WTC11 (cell line): ENCODE results near the gene GPC6. TPM values are rescaled to one million over a fixed set of nuclear protein-coding genes. Genes with fewer than 3 reads are reported as not detected.

Experiments used
- ATAC-seq: fragments of 200-7000 bp; cut with Tn5 transposase; 2 replicates; pipeline ENCODE4 v1.10.0; 2021; ENCODE audit warnings: mild to moderate bottlenecking, moderate library complexity
- CTCF ChIA-PET: fragments of 300-600 bp; sonication (Branson Sonifier 250); formaldehyde crosslinking; loops from one replicate; lab custom pipeline; 2021; ENCODE audit warnings: antibody characterized with exemption; lab: Charles Lee
- POLR2A ChIA-PET: fragments of 350-600 bp; sonication (Branson Sonifier 250); formaldehyde crosslinking; loops from one replicate; lab custom pipeline; 2021; ENCODE audit warnings: antibody characterized with exemption; lab: Charles Lee
- DNase-seq: peaks from one replicate; pipeline ENCODE4 v3.0.0; 2021; ENCODE audit warnings: low spot score
- H3K27ac Mint-ChIP-seq: 2 replicates; pipeline ENCODE4 v1.8.0; 2021; ENCODE audit warnings: mixed read lengths
- H3K27me3 Mint-ChIP-seq: 2 replicates; pipeline ENCODE4 v1.8.0; 2021; ENCODE audit warnings: low read depth, mild to moderate bottlenecking, moderate library complexity, mixed read lengths
- H3K36me3 Mint-ChIP-seq: 2 replicates; pipeline ENCODE4 v1.8.0; 2021; ENCODE audit warnings: mixed read lengths
- H3K4me1 Mint-ChIP-seq: 2 replicates; pipeline ENCODE4 v1.8.0; 2022; ENCODE audit warnings: mixed read lengths
- H3K4me3 Mint-ChIP-seq: 2 replicates; pipeline ENCODE4 v1.8.0; 2021; ENCODE audit warnings: mild to moderate bottlenecking, moderate library complexity, mixed read lengths
- H3K9me3 Mint-ChIP-seq: 2 replicates; pipeline ENCODE4 v1.8.0; 2021; ENCODE audit warnings: mixed read lengths
- AR ChIP-seq: fragments of 250-450 bp; sonication (Bioruptor Pico); IDR thresholded peaks from 2 replicates; pipeline ENCODE4 v1.9.0; 2021; ENCODE audit warnings: mild to moderate bottlenecking
- ATF2 ChIP-seq: sonication (generic); formaldehyde crosslinking; IDR thresholded peaks from 2 replicates; pipeline ENCODE4 v1.8.1; 2022; ENCODE audit warnings: low read depth, missing genetic modification reagents, borderline replicate concordance
- CTCF ChIP-seq: fragments of 200-600 bp; IDR thresholded peaks from 2 replicates; pipeline ENCODE4 v1.8.0; 2022; ENCODE audit warnings: antibody characterized with exemption
- FOXJ3 ChIP-seq: sonication (generic); formaldehyde crosslinking; IDR thresholded peaks from 2 replicates; pipeline ENCODE4 v1.9.0; 2021; ENCODE audit warnings: missing genetic modification reagents, mild to moderate bottlenecking, borderline replicate concordance
- MYBL2 ChIP-seq: sonication (generic); formaldehyde crosslinking; IDR thresholded peaks from 2 replicates; pipeline ENCODE4 v1.8.1; 2023; ENCODE audit warnings: mild to moderate bottlenecking, moderate library complexity, missing genetic modification reagents
- NFATC4 ChIP-seq: fragments of 250-450 bp; sonication (Bioruptor Pico); IDR thresholded peaks from 2 replicates; pipeline ENCODE4 v1.9.0; 2021; ENCODE audit warnings: mild to moderate bottlenecking
- NFYB ChIP-seq: sonication (generic); formaldehyde crosslinking; conservative IDR thresholded peaks from 2 replicates; pipeline ENCODE4 v1.8.0; 2022; ENCODE audit warnings: low read depth, missing genetic modification reagents
- OVOL2 ChIP-seq: fragments of 250-450 bp; sonication (Bioruptor Pico); IDR thresholded peaks from 2 replicates; pipeline ENCODE4 v1.9.0; 2021; ENCODE audit warnings: mild to moderate bottlenecking, borderline replicate concordance
- PRRX2 ChIP-seq: fragments of 250-450 bp; sonication (Bioruptor Pico); IDR thresholded peaks from 2 replicates; pipeline ENCODE4 v1.8.0; 2021; ENCODE audit warnings: mild to moderate bottlenecking
- SMAD4 ChIP-seq: sonication (generic); formaldehyde crosslinking; IDR thresholded peaks from 2 replicates; pipeline ENCODE4 v1.8.0; 2022; ENCODE audit warnings: mild to moderate bottlenecking, missing genetic modification reagents
- STAT6 ChIP-seq: sonication (generic); formaldehyde crosslinking; conservative IDR thresholded peaks from 2 replicates; pipeline ENCODE4 v1.8.1; 2023; ENCODE audit warnings: mild to moderate bottlenecking, low read depth, missing genetic modification reagents, moderate library complexity
- TEAD1 ChIP-seq: sonication (generic); formaldehyde crosslinking; IDR thresholded peaks from 2 replicates; pipeline ENCODE4 v1.8.0; 2022; ENCODE audit warnings: mild to moderate bottlenecking, missing genetic modification reagents
- TEAD4 ChIP-seq: sonication (generic); formaldehyde crosslinking; IDR thresholded peaks from 2 replicates; pipeline ENCODE4 v1.8.0; 2022; ENCODE audit warnings: mild to moderate bottlenecking, missing genetic modification reagents
- ZNF219 ChIP-seq: sonication (generic); formaldehyde crosslinking; IDR thresholded peaks from 2 replicates; pipeline ENCODE4 v1.8.0; 2023; ENCODE audit warnings: missing genetic modification reagents, mild to moderate bottlenecking, borderline replicate concordance
- ZNF396 ChIP-seq: fragments of 250-450 bp; sonication (Bioruptor Pico); IDR thresholded peaks from 2 replicates; pipeline ENCODE4 v1.8.0; 2021; ENCODE audit warnings: mild to moderate bottlenecking, moderate library complexity, borderline replicate concordance
- ZNF423 ChIP-seq: fragments of 250-450 bp; sonication (Bioruptor Pico); IDR thresholded peaks from 2 replicates; pipeline ENCODE4 v2.1.2; 2022; ENCODE audit warnings: mild to moderate bottlenecking, moderate library complexity
- total RNA-seq: library from RNA; stranded (reverse); gene quantifications from 3 replicates; pipeline ENCODE4 v1.2.3, GENCODE V29; 2021
- TF ChIP-seq, protein P1 (sequence below): sonication (generic); formaldehyde crosslinking; IDR thresholded peaks from 2 replicates; pipeline ENCODE4 v1.8.0; 2022; ENCODE audit warnings: mild to moderate bottlenecking, missing genetic modification reagents

GPC6 gene
- total RNA-seq, 1 experiment from 2014 or later: 19.5 TPM

DNA sequence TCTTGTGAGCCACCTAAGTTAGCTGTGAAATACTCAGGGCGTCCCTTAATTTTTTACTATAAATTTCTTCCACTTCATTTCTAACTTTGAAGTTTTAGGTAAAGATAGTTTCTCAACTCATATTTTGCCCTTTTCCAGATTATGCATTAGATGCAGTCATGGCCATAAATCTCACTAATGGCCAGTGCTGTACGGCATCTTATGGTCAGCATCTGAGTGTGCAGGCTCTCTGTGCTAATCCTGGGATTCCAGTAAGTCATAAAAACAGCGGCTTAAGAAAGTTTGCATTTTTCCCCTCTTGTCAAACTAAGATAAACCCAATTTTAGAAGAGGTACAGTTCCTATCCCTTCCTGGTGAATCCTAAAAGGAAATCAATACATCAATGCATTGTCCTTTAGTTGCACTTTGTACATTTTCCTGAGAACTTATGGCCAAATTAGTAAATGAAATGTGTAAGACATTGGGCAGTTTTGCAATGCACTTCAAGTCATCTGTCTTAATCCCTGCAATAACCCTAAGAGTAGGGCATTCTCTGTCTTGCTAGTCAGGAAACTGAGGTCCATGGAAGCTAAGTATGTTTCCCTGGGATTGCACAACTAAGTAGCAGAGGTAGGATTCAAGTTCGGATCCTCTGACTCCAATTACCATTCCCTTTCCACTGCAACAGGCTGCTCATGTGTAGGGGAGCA is 1106.7 kb downstream of the GPC6 start:
- CTCF ChIA-PET: interaction anchor here (0.5 kb wide), 1 partner anchor 51 kb away, joined by 3 read pairs; no protein-coding TSS in a partner anchor
- H3K4me3 Mint-ChIP-seq: no peak overlapping the region

GRCh38 chr13:94335761-94336526 is 1109.3 kb downstream of the GPC6 start:
- DNase-seq: no peak
- H3K4me3 Mint-ChIP-seq: no peak overlapping the region
- ChIA-PET POLR2A (no interaction called here), CTCF (no interaction called here)
- H3K27me3 Mint-ChIP-seq: no peaks in the 10 kb centered on the region; the same call in 1 of the 2 replicates
- H3K4me1 Mint-ChIP-seq: no peaks in the 10 kb centered on the region
- no peaks in the 10 kb centered on the region for H3K36me3 Mint-ChIP-seq
- ATAC-seq: no peak
- H3K9me3 Mint-ChIP-seq: no peaks in the 10 kb centered on the region
- TF ChIP-seq SMAD4 (CRISPR knock-in tag) (no peak), ATF2 (CRISPR knock-in tag) (no peak), CTCF (no peak), OVOL2 (CRISPR knock-in tag) (no peak), TEAD4 (no peak), STAT6 (CRISPR knock-in tag) (no peak), ZNF219 (CRISPR knock-in tag) (no peak), ZNF396 (CRISPR knock-in tag) (no peak), ZNF423 (CRISPR knock-in tag) (no peak), MYBL2 (no peak), TEAD1 (CRISPR knock-in tag) (no peak), AR (CRISPR knock-in tag) (no peak), PRRX2 (CRISPR knock-in tag) (no peak)
- TF ChIP-seq, protein P1, sequence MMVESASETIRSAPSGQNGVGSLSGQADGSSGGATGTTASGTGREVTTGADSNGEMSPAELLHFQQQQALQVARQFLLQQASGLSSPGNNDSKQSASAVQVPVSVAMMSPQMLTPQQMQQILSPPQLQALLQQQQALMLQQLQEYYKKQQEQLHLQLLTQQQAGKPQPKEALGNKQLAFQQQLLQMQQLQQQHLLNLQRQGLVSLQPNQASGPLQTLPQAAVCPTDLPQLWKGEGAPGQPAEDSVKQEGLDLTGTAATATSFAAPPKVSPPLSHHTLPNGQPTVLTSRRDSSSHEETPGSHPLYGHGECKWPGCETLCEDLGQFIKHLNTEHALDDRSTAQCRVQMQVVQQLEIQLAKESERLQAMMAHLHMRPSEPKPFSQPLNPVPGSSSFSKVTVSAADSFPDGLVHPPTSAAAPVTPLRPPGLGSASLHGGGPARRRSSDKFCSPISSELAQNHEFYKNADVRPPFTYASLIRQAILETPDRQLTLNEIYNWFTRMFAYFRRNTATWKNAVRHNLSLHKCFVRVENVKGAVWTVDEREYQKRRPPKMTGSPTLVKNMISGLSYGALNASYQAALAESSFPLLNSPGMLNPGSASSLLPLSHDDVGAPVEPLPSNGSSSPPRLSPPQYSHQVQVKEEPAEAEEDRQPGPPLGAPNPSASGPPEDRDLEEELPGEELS (CRISPR knock-in tag): no peak
- no peak overlapping the region for H3K27ac Mint-ChIP-seq

More for the DNA sequence above, 1106.7 kb downstream of the GPC6 start:
- POLR2A ChIA-PET: no interaction called here
- Mint-ChIP-seq H3K27me3 (no peaks in the 10 kb centered on the region; the same call in 1 of the 2 replicates), H3K4me1 (peaks cover 10% of the 10 kb centered on the region), H3K36me3 (no peaks in the 10 kb centered on the region), H3K27ac (no peak overlapping the region), H3K9me3 (no peaks in the 10 kb centered on the region)
- no peak for ATAC-seq
- TF ChIP-seq NFATC4 (CRISPR knock-in tag) (no peak), FOXJ3 (CRISPR knock-in tag) (no peak), NFYB (CRISPR knock-in tag) (no peak), ATF2 (CRISPR knock-in tag) (no peak)
- no peak for DNase-seq
